GM19043 (cell line): ENCODE results near the gene CLDN2.
"Not testable (repeated sequence)": the region's sequence is repeated elsewhere in the genome, so short reads cannot be mapped to it uniquely, and the experiment has no call there.

Experiments
- ATAC-seq: cut with Tn5 transposase; IDR thresholded peaks from one replicate; pipeline ENCODE4 v1.9.1; 2021; ENCODE audit warnings: low read depth; ENCODE audit not compliant: unreplicated experiment

Gene CLDN2

GRCh38 chrX:106919932-106920452, at the start of gene CLDN2:
Gene CLDN2 (plus strand): TSS chrX:106920402. CDS start chrX:106928229, 7,827 bp downstream.
- ATAC-seq = no peak

GRCh38 chrX:106872796-106873195, 47.4 kb upstream of the CLDN2 start:
- ATAC-seq = not testable (repeated sequence)

GRCh38 chrX:106874075-106874474, 46.1 kb upstream of the CLDN2 start:
- ATAC-seq = no peak

- ATAC-seq = no peak
Measured at GRCh38 chrX:106875151-106875550, 45.1 kb upstream of the CLDN2 start.

- ATAC-seq = no peak
Measured at GRCh38 chrX:106889468-106889867, 30.7 kb upstream of the CLDN2 start.

GRCh38 chrX:106891762-106892460, 28.3 kb upstream of the CLDN2 start:
- ATAC-seq = no peak

- no peak for ATAC-seq
Measured at GRCh38 chrX:106894392-106894909, 25.8 kb upstream of the CLDN2 start.

- ATAC-seq = no peak
Measured at GRCh38 chrX:106894978-106895452, 25.2 kb upstream of the CLDN2 start.

- ATAC-seq = no peak
Measured at GRCh38 chrX:106897259-106897658, 22.9 kb upstream of the CLDN2 start.

- ATAC-seq = no peak
Measured at GRCh38 chrX:106898462-106898861, 21.7 kb upstream of the CLDN2 start.

GRCh38 chrX:106899276-106899675, 20.9 kb upstream of the CLDN2 start:
- ATAC-seq = no peak

GRCh38 chrX:106899841-106900240, 20.4 kb upstream of the CLDN2 start:
- no peak for ATAC-seq

- no peak for ATAC-seq
Measured at GRCh38 chrX:106901341-106901740, 18.9 kb upstream of the CLDN2 start.

GRCh38 chrX:106901781-106902219, 18.4 kb upstream of the CLDN2 start:
- no peak for ATAC-seq

- no peak for ATAC-seq
Measured at GRCh38 chrX:106902684-106903083, 17.5 kb upstream of the CLDN2 start.

- ATAC-seq = no peak
Measured at GRCh38 chrX:106903291-106903824, 16.8 kb upstream of the CLDN2 start, which contains the start of gene RIPPLY1. Gene RIPPLY1 (minus strand): TSS chrX:106903341. CDS start chrX:106903287, 54 bp downstream.

GRCh38 chrX:106903856-106904528, 16.2 kb upstream of the CLDN2 start:
- no peak for ATAC-seq

GRCh38 chrX:106905064-106905708, 15.0 kb upstream of the CLDN2 start:
- ATAC-seq = no peak

GRCh38 chrX:106906361-106906760, 13.8 kb upstream of the CLDN2 start:
- ATAC-seq = no peak

GRCh38 chrX:106912864-106913263, 7.3 kb upstream of the CLDN2 start:
- no peak for ATAC-seq
